ENCODE data around the gene CCDC191.

GRCh38 chr3:114034211-114034610, 22.1 kb downstream of the CCDC191 start:
- TF ChIP-seq POLR2AphosphoS5 (IDR thresholded peaks at IDR 0.05) (no peak), POLR2A (IDR thresholded peaks at IDR 0.05) (no peak), CTCF (IDR thresholded peaks at IDR 0.05) (no peak)
